Upper lobe of left lung (tissue), 4 donors: ENCODE measurements around the gene UBR1.
"Not testable (repeated sequence)": the region's sequence is repeated elsewhere in the genome, so short reads cannot be mapped to it uniquely, and the experiment has no call there.

Source experiments
- EP300 ChIP-seq, 4 donors: sonication (generic); formaldehyde crosslinking; IDR thresholded peaks; one replicate each; pipeline ENCODE4 v1.5.1; 2017; ENCODE audit warnings: antibody characterized with exemption in 4 of 4, control low read depth in 2 of 4
- POLR2A ChIP-seq, 4 donors: fragments of 450-650 bp; IDR thresholded peaks; one replicate each; pipeline ENCODE4 v1.5.1; 2016 to 2017; ENCODE audit warnings: antibody characterized with exemption in 4 of 4, mild to moderate bottlenecking in 2 of 4
- POLR2AphosphoS5 ChIP-seq, 2 donors: sonication (generic); formaldehyde crosslinking; IDR thresholded peaks; one replicate each; pipeline ENCODE4 v1.5.1; 2017; ENCODE audit warnings: antibody characterized with exemption in 2 of 2
- TF ChIP-seq, protein P1 (sequence below), 6 experiments: fragments of 450-650 bp in 4 of 6; fragments of 200-600 bp in 2 of 6; sonication (generic) in 2 of 6; IDR thresholded peaks; one replicate each; pipeline ENCODE4 v1.5.1; 2016 to 2019; ENCODE audit warnings: antibody characterized with exemption in 6 of 6

DNA sequence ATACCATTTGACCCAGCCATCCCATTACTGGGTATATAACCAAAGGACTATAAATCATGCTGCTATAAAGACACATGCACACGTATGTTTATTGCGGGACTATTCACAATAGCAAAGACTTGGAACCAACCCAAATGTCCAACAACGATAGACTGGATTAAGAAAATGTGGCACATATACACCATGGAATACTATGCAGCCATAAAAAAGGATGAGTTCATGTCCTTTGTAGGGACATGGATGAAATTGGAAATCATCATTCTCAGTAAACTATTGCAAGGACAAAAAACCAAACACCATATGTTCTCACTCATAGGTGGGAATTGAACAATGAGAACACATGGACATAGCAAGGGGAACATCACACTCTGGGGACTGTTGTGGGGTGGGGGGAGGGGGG is 156.9 kb downstream of the UBR1 start:
- not testable (repeated sequence) for TF ChIP-seq POLR2A, POLR2AphosphoS5, EP300 (IDR thresholded peaks at IDR 0.05)
- TF ChIP-seq, protein P1, sequence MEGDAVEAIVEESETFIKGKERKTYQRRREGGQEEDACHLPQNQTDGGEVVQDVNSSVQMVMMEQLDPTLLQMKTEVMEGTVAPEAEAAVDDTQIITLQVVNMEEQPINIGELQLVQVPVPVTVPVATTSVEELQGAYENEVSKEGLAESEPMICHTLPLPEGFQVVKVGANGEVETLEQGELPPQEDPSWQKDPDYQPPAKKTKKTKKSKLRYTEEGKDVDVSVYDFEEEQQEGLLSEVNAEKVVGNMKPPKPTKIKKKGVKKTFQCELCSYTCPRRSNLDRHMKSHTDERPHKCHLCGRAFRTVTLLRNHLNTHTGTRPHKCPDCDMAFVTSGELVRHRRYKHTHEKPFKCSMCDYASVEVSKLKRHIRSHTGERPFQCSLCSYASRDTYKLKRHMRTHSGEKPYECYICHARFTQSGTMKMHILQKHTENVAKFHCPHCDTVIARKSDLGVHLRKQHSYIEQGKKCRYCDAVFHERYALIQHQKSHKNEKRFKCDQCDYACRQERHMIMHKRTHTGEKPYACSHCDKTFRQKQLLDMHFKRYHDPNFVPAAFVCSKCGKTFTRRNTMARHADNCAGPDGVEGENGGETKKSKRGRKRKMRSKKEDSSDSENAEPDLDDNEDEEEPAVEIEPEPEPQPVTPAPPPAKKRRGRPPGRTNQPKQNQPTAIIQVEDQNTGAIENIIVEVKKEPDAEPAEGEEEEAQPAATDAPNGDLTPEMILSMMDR (IDR thresholded peaks at IDR 0.05) = not testable (repeated sequence)
